Hematopoietic multipotent progenitor cell treated with erythropoietin and hydrocortisone succinate and interleukin-3 and kit ligand, for 17 days (in vitro differentiated cells): Measurements from ENCODE around the gene TC2N.
"Not testable (repeated sequence)": the region's sequence is repeated elsewhere in the genome, so short reads cannot be mapped to it uniquely, and the experiment has no call there.

Experiments
- DNase-seq: peaks from one replicate; pipeline ENCODE4 v3.0.0-alpha.2; 2015; ENCODE audit warnings: low spot score

Gene TC2N

DNA sequence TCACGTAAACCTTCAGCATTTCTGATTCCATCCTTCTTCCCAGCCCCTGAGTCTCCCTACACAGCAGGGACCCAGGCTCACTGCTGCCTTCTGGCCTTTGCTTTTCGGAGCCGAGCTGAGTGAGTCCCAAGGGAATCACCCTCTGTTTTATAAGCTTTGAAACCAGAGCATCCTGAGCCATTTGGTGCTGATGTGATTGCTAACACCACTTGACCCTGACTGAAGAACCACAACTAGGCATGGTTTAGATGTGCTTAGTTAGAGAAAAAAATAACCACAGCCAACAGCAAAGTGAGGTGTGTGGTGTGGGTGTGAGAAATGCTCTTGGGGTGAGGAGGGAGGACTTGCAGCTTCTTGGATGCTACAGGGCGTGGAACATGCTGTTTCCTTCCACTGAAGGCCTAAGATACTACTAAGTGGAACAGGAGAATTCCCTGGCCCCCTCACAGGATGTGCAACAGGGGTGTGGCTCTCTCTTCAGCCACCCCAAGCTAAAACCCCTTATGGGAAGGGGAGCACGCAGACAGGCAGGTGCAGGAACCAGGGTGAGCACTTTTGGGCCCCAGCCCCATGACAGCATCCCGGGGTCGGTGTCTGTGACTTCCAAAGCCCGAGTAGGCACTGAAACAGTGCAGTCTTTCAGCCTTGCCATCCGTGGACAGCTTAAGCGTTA, at the start of gene TC2N:
Gene TC2N (minus strand): TSS at position 221 of the 673 bp plus-strand sequence. CDS start 53,767 bp downstream, outside the sequence.
- DNase-seq = no peak

DNA sequence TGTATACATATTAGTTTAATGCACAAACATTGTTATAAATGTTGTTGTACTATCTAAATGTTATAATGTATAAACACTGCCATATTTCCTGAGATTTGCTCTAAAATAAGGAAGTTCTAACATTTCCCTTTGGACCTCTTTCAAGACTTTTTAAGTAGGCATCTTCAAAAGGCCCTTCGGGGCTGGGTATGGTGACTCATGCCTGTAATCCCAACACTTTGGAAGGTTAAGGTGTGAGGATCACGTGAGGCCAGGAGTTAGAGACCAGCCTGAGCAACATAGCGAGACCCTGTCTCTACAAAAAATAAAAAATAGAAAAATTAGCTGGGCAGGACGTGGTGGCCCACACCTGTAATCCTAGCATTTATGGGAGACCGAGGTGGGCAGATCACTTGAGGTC, 44.7 kb upstream of the TC2N start:
- no peak for DNase-seq

DNA sequence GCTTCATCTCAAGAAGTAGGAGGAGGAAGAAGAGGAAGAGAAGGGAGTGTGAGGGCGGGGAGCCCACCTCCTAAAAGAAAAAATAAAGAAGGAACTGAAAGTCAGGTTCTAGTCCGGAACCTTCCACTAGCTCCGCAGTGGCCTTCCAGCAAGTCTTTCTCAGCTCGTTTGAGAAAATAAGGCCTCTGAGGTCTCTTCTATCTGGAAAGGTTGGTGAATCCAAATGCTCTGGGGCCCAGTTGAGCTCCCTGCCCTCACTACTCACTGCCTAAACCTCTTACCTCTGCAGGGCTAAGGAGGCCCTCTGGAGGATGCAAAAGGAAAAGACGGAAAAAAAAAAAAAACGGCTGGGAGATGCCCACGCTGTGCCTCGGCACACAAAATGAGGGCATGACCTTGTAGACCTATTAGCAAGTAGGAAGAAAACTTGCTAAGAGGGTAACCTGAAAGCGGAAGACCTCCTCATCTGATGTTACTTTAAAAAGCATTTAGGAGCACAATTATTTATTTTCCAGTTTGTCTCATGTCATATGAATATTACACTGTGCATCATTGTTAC, 44.2 kb upstream of the TC2N start:
- no peak for DNase-seq

DNA sequence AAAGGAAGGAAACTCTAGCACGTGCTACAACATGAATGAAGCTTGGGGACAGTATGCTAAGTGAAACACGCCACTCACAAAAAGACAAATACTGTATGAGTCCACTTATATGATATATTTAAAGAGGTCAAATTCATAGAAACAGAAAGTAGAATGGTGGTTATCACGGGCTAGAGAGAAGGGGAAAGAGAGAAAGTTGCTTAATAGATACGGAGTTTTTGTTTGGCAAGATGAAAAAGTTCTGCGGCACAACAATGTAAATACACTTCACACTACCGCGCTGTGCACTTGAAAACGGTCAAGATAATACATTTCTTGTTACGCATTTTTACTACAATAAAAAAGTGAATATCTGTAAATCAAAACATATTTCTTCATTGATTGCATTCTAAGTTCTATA, 42.9 kb upstream of the TC2N start:
- no peak for DNase-seq

GRCh38 chr14:91906374-91906773, 39.0 kb upstream of the TC2N start:
- no peak for DNase-seq

DNA sequence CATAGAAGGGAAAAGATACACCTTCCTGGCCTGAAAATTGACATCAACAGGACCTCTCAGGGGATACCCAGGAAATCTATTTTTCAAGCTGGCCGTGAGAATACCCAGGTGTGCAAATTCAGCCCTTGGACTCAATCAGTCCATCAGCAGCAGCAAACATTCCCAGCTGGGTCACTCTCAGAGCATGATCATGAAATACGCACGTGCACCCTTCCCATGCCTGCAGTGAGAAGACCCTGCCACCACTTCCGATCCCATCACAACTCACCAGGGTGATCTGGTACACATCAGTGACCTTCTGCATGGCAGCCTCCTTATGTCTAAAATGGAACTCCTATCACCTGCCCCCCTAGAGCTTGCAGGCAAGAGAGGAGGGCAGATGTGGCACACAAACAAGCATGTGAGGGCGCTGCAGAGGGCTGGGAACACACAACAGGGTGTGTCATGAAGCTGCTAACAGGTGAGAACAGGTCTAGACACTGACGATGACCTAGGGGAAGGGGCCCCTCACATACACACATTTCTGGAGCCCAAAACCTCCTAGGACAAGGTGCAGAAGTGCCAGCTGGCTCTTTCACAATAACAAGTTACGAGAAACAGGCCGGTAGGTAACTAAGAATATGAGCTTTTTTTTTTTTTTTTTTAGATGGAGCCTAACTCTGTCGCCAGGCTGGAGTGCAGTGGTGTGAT, 37.8 kb upstream of the TC2N start:
- no peak for DNase-seq

- DNase-seq = no peak
Measured at GRCh38 chr14:91904483-91904882, 37.1 kb upstream of the TC2N start.

DNA sequence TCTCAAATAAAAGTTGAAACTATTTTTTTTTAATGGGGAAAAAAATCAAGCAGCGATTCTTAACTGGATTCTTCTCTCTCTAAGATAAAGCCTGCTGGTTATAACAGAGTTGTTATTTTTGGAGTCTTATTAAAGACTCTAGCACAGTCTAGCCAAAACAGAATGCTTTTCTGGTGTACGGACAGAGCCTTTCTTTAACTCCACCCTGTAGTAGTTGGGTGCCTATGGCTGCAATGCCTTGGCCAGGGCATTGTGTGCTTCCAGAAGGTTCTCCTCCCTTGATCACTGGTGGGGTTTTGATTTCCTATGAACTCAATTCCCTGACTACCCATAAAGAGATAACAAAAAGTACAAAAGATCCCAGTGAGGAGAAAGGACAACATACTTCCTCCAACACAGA, 35.7 kb upstream of the TC2N start:
- DNase-seq = no peak

DNA sequence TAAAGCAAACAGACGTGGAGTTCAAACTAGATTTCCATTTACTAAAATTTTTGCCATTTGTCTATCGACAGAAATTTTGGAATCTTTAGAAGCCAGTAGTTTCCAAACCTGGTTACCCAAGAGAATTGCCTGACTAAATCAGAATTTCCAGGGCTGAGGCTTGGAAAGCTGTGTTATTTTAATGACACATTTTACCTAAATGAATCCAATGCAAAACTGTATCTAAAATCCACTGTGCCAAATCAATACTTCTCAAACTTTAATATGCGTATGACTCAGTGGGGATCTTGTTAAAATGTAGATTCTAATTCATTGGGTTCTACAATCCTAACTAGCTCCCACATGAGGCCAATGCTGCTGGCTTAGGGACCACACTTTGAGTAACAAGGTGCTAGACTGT, 35.0 kb upstream of the TC2N start:
- no peak for DNase-seq

GRCh38 chr14:91901449-91902226, 34.3 kb upstream of the TC2N start:
- DNase-seq = no peak

DNA sequence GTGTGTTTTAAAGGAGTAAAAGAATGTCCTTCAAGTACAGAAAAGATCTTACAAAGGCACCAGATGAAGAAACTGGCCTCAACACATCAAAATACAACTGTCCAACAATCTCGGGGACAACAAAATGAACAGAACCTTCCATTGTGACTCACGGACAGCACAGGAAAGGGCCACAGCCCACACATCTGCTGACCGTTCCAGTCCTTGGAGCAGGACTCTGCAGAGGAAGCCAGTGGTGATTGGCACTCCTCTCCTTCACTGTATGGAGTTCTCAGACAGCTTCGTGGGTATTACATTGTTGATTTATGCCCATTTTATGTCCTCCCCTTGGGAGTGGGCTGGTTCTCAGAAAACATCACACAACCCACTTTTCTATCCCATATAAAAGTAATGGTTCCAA, 32.5 kb upstream of the TC2N start:
- DNase-seq = no peak

DNA sequence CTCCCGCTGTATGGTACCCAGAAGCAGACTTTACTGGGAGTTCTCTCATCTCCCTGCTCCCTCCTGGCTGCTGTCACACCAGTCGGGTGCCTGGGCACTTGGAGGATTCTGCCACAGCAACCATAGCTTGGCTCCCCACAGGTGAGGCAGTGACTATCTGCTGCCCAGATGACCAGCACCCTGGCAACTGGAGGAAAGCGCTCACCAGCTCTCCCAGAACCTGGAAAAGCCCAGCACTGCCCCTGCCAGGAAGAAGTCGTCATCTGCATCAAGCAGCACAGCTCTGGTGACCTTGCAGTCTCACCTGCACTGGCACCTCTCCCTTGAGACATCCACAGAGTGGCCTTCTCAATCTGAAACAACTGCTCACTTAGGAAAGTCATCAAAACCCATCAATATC, 31.9 kb upstream of the TC2N start:
- DNase-seq = no peak

DNA sequence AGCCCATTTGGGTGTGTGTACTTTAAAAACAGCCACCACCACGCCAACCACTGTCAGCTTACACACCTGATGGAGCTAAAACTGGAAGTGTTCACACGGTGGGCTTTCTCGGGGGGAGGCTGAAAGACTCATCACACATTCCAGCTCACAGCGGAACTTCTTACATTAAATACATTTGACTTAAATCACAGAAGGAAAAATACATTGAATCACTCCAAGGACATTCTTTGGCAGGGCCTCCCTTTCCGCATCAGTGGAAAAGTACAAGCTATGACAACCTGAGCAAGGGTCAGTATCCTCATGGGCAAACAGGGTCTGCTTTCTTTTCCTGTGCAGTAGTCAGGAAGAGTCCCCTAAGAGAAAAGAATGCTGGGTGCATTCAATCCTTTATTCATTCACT, 31.0 kb upstream of the TC2N start:
- no peak for DNase-seq

DNA sequence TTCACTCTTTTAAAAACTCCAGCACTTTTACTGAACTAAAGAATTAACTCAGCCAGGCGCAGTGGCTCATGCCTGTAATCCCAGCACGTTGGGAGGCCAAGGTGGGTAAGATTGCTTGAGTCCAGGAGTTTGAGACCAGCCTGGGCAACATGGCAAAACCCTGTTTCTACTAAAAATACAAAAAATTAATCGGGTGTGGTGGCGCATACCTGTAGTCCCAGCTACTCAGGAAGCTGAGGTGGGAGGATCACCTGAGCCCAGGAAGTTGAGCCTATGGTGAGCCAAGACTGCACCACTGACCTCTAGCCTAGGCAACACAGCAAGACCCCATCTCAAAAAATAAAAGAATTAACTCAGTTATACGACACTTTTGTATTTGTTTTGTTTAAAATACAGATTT, 30.4 kb upstream of the TC2N start:
- not testable (repeated sequence) for DNase-seq

DNA sequence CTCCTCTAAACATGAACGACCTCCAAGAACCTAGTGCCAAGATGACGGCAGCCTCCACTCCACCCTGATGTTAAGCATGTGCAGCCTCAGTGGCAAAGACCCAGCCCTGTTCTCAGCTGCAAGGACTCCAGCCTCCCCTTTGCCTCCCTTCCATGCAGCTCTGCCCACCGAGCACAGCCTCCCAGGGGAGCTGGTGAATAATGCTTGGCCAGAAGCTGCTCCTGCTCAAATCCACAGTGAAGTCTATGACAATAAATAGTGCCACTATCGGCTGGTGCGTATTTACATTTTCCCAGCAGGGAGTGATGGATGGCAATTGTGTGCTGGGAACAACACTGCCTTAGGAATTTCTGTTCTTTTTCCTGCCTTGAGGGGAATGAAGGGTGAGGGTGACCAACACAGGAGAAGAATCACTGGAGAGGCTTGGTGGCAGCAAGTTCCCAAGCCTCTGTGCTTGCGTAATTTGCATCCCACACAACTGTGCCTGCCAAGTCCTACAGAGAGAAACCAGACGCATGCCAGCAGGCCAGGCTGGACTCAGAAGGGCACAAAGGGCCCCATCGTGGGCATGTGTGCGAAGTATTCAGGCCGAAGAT, 29.9 kb upstream of the TC2N start:
- no peak for DNase-seq

- no peak for DNase-seq
Measured at GRCh38 chr14:91896419-91896818, 29.1 kb upstream of the TC2N start.

DNA sequence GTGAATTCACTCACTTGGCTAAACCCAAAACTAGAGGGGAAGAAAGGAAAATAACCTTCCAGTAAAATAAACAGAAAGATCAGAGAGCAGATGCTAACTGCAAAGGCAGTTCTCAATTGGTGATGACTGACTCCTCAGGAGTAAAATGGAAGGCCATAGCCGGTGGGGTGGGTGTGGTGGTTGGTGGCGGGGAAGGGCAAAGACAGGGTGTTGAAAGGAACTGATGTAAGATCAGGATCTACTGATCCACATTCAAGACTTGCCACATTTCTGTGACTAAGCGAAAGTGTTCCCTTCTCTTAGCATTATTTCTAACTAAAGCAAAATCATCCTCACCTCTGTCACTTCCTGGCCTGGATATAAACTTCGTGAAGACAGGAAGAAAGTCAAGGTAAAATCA, 26.3 kb upstream of the TC2N start:
- DNase-seq = no peak

DNA sequence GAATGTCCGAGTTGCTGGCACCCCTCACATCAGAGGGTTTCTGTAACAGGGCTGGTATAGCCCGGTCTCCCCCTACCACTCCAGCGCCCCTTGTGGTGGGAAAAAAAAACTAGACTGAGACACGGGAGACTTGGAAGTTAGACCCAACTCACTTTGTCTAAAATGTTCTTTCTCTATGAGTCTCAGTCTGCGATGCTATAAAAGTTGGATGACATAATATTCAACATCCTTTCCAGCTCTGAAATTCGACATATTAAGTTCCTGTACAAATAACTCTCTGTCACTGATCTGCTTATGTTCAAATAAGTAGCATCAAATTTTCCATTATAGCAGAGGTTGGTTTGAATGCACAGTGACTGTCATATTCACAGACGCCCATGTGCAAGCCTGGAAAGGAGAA, 25.7 kb upstream of the TC2N start:
- DNase-seq = no peak

GRCh38 chr14:91891721-91892220, 24.4 kb upstream of the TC2N start:
- no peak for DNase-seq

DNA sequence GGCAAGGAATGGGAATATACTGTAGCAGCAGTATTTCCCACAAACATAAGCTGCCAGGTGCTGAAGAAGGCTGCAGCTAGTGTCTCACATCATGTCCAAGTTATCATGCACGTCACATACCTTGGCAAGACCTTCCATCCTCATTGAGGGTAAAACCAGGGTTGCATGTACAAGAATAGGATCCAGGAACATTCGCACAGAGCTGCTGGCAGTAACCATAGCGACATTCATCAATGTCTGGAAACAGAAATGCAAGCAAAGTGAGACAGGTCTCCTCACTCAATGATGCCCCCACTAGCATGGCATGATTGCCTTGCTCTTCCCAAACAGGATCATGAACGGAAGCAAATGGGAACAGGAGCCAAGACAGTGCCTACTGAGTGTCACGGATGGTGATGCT, 23.8 kb upstream of the TC2N start:
- no peak for DNase-seq

GRCh38 chr14:91890291-91890749, 23.0 kb upstream of the TC2N start:
- DNase-seq = no peak
